Femur (tissue), 1 donor: ENCODE data around the gene ZSCAN20.

ENCODE experiments used
- DNase-seq: peaks from one replicate; pipeline ENCODE4 v3.0.0-alpha.2; 2017

Gene ZSCAN20

DNA sequence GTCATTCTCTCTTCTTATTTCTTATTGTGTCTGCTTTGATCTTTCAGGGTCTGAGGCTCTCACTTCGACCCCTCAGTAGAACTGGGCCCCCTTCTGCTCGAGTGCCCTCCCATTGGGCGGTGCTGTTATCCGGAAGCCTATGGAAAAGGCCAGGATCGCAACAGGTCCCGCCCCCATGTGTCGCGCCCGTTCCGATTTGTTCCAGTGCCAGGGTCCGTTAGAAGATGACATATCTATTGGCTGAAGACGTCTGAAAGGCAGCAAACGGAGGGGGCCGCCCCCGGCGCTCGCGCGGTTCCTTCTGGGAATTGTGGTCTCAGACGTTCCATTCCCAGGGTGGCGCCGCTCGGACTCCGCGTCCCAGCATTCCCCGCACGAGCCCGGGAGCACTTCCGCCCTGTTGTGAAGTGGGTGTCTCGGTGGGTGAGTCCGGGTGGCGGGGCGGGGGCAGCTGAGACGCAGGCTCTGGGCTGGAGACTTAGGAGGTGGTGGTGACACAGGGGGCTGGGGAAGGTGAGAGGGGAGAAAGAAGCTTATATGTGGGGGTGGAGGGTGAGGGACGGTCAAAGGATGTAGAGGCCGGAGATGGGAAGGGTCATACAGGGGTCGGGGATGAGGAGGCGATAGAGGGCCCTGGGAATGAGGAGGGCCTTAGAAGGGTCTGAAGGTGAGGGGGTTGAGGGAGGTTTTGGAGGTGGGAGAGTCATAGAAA, at the start of gene ZSCAN20:
TSS of gene ZSCAN20 (plus strand) at position 377 of the 712 bp plus-strand sequence. CDS start 6,644 bp downstream, outside the sequence.
- DNase-seq, result peak; percentile 99

DNA sequence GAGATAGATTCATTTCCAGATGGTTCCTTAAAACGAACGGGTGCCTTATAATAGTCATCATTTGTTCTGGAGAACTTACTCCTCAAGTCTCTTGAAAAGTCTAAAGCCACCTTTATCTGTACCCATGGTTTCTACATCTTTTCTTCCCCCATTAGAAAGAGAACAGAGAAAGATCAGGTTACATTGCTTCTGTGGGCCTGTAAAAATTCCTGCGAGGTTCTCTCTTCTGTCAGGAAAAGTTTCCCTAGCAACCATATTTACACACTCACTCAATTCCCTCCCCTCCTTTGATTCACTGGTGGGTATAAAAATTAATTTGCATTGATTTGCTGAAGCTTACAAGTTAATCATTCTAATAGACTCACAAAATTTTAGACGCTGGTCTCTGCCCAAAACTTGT, 48.2 kb upstream of the ZSCAN20 start:
- DNase-seq, result no peak

DNA sequence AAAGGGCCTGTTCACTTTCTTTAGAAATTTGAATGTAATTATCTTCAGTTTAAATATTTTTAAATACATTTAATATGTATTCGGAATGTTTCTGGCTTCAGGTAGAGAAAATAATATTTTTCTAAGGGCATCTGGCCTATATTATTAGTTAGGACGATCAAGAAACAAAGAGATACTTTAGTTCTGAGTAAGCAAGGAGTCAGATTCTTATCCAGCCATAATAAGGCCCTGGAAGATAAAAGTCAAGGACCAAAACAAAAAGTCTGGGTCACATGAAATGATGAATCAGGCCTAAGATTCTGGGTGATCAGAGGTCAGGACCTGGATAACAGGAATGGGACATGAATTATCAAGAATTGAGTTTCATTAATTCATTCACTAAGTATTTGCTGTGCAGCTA, 47.8 kb upstream of the ZSCAN20 start:
- no peak for DNase-seq

DNA sequence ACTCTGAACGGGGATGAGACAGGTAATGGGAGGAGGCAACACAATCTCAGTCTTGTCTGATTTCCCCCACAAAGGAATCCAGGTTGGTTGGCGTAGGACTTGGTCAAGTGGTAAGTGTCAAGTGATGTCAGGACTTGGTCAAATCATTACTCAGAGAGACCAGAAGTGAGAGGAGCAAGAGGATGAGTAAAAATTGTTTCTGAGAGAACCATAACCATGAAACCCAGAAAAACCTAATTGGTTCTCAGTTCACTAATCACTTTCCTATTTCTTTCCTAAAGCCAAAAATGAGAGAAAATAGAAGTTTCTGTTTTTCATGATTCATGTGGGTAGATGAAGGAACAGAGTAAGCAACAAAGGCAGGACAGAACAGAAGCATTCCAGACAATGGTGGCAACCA, 46.5 kb upstream of the ZSCAN20 start:
- DNase-seq, result no peak

DNA sequence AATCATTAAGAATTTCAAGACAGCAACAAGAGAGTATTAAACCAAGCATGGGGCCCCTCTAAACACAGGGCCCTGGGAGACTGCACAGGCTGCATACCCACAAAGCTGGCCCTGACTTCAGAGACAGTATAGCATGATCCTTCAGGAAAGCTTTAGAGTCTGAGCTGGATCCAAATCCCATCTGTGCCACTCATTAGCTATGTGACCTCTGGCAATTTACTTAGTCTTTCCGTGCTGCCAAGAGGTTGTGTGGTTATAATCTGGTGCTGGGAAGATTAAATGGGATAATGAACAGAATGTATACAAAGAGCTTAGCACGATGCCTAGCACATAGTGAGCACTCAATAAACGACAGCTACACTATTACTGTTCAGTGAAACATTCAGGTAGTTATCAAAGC, 45.5 kb upstream of the ZSCAN20 start:
- DNase-seq, result no peak

DNA sequence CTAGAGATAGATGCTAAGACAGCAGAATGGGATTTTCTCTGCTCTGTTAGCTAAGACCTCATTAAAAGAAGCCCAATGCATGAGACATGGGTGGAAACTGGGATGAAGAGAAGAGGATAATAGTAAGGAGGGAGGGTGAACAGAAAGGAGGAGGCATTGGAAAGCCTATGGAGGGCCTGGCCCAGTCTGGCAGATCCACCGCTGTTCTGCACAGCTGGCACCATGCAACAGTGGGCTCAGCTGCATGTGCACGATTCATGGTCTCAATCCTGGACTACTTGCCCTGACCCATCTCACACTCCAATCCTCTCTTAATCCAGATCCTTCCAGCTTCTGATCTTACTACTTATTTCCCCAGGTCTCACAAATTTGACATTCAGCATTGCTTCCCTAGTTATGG, 43.8 kb upstream of the ZSCAN20 start:
- DNase-seq, result no peak

DNA sequence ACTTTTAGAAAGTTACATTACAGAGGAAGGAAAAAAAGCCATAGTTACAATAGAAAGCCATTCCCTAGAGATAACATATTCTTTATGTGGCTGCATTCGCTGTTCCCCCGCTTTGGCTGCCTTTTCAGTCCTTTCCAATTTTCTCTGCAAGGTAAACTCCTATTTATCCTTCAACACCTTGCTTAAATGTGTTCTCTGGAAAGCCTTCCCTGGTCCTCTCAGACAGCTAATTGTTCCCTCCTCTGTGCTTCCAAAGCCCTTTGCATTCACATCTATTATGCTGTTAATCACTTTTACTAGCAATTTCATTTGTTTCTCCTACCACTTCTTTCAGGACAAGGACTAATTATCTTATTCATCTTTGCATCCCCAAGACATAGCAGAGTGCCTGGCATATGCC, 43.1 kb upstream of the ZSCAN20 start:
- no peak for DNase-seq

DNA sequence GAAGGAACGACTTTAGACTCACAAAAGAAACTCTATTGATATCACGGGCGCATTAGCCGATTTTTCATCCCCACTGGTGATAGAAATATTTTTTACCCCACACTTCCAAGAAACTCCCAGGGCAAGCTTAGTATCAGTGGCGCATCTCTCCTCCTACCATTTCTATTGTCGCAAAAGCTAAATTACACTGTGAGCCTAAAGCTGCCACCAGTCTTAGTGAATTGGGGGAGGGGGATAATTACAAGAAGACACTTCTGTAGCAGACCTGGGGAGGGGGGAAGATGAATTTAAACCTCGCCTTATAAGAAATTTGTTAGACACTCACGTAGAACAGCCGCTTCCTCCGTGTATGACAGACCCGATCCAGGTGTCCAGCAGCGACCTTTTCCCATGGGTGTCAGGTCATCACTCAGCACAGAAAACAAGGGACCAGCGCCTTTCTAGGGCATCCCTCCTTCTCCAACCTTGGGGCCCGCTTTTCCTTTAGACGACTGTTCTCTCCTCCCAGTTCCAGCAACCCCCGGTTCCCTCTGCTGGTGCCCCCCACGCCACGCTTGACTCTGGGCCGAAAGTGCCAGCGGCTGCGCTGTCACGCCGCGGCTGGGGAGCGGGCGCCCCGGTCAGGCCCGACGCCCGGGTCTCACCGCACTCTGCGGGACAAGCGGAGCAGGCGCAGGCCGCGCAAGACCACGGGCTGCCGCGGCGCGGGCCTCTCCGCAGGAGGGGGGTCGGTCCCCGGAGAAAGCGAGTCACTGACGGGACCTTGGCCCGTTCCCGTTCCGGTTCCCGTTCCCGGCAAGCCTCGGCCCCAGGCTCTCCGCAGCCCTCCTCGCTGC, 42.4 kb upstream of the ZSCAN20 start:
- DNase-seq, result peak; percentile 74

DNA sequence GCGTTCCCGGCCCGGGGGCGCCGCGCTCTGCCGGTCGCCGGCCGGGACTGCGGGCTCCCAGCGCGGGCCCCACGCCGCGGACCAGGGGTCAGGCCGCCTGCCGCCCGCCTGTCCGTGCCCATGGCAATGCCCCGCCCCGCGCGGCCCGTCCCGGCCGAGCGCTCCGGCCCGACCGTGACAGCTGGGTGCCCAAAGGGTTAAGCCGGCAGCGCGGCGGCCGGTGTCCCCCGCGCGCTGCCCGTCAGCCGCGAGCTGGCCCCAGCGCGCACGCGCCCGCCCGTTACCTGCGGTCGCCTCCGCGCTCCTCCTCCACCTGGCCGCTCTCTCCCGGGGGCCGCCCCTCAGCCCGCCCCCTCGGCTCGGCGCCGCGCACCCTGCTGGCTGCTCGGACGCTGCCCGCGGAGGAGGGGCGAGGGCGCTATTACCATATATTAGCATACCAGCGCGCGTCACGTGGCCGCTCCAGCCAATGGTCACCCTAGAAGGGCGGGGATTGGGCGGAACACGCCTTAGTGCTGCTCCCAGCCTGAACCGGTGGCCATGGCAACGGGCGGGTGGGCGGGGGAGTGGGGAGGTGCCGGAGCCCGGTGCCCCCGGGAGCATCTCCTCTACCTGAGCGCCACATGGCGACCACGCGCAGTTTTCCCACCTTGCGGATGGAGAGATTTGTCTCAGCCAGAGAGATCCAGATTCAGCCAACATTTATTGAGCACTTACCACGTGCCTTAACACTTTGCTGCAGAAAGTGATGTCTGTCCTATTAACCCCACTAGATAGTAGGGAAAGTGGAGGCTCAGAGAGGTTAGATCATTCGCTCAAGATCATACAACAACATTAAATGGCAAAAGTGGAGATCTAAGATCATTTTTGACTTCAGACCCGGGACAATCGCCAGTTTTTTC, 41.5 kb upstream of the ZSCAN20 start, which contains the start of gene PHC2:
TSS of gene PHC2 (minus strand) at position 404 of the 902 bp plus-strand sequence. CDS start 55,556 bp downstream, outside the sequence.
- DNase-seq, result peak; percentile 98

DNA sequence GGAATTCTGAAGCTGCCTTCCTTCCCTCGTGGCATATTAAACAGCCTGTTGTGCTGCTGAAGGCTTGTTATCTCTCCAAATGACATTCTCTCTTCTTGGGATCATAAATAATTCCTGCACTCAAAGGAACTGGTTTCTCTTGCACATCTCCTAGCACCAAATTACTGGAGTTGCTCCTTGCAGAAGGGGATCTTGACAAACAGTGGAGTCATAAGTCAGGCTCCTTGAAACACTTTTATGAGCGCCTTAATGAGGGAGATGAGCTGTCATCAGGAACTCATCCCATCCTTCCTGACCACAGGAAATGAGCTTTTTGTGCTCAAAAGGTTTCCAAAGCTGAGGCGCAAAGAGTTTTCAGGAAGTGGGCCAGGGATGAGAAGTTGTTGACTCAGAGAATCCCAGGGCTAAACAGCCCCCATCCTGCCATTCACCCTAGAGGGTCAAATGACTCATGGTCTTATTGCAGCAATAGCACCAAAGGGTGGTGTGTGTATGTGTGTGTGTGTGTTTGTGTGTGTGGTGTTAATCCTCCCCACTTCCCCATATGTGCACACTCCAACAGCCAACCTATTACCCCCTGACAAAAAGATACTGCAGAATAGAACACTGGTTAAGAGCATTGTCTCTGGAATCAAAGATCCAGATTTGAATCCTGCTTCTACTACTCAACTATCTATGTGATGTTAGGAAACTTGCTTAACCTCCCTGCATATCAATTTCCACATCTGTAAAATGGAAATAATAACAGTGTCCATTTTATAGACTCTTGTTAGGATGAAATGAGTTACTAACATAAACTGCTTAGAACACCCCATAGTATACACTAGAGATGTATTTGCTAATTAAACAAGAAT, 38.7 kb upstream of the ZSCAN20 start:
- DNase-seq, result peak; percentile 53

DNA sequence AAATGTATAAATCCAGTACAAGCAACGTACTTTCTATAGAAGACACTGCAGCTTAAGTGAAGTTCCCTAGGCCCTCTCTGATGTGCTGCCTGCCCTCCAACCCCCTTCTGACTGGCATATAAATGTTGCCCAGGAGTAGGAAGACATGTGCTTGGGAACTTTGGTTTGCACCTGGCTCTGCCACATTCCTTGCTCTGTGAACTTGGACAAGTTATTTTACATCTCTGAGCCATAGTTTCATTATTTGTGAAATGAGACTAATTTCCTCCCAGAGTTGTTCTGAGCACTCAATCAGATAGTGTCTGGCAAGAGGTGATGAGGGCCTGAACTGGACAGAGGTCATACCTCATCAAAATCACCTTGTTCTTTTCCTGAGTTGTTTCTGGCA, 38.1 kb upstream of the ZSCAN20 start:
- DNase-seq, result no peak

DNA sequence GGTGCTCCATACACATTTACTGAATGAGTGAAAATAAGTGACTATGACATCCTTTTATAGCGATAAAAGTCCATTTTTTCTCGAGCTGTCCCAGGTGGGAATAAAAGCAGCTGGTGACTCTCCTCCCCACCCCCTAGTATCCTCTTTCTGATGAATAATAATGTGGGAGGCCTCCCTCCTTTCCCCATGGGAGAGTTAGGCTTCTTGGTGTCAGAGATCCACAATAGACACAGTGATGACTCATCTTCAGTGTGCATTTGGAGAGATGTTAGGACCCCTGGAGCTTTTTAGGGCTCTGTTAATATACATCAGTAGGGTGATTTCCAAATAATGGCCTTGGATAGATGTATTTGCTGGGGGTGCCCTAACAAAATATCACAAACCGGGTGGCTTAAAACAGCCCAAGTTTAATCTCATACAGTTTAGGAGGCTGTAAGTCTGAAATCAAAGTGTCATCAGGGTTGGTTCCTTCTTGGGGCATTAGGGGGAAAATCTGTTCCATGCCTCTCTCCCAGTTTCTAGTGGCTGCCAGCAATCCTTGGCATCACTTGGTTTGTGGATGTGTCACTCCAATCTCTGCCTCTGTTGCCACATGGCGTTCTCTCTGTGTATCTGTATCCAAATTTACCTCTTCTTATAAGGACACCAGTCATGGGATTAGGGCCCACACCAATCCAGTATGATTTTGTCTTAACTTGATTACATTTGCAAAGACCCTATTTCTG, 37.2 kb upstream of the ZSCAN20 start:
- no peak for DNase-seq

DNA sequence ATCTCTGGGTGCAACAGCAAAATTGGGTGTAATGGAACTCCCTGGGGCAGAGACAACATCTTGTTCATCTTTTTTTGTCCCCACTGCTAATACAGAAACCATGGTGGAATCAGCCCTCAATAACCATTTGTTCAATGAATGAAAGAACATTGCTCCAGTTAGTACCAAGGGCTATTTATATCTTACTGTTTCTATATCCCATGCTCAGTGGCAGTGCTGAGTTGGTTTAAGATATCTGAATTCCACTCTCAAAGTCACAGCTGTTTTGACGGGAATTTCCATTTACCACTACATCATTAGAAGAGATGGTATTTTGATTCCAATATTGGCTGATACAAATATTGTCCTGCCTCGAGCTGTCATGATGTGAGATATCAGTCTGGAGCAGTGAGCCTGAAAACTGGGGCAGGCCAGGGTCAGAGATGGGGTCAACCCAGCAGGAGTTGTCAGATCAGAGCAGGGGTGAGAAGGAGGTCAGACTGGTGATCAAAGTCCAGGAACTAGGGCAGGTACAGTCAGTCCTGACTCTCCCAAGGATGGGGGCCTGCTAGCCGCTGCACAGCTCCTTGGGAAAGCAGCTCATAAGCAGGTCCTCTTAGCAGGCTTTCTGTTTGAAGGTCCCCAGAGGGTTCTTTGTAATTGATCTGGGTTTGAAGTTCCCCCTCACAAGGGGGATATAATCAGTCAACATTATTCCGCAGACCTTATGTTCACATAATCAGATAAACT, 35.7 kb upstream of the ZSCAN20 start:
- DNase-seq, result no peak

DNA sequence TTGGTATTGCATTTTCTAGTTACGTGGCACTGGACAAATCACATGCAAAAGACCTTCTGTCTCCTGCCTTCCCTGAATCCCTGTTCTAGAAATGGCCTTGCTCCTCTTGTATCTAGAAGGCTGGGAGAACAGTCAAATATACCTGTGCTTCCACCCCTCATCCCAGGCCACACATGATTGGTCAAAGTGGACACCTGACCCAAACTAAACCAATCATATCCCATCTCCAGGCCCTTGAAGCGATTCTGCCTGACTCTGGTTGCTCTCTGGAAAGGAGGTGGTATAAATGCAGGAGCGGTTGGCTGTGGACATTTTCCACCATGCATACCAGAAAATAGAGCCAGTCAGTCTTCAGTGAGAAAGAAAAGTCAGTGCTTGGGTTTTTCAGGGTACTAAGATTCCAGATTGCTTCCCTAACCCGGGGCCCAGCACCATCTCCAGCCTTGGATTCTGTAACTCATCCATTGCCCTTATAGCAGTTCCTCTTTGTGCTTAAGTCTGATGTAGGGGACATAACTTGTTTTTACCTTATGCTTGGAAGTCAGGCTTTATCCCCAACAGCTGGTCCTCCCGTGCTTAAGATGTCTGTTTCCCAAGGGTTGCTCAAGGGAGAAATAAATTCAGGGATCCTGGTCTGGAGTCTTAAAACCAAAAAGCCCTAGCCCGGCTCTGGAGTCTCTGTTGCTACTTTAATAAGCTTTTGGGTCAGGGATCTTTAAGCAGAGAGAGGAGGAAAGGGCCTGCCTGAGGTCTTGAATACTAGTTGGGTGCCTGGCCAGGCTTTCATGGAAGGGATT, 33.9 kb upstream of the ZSCAN20 start:
- DNase-seq, result no peak

DNA sequence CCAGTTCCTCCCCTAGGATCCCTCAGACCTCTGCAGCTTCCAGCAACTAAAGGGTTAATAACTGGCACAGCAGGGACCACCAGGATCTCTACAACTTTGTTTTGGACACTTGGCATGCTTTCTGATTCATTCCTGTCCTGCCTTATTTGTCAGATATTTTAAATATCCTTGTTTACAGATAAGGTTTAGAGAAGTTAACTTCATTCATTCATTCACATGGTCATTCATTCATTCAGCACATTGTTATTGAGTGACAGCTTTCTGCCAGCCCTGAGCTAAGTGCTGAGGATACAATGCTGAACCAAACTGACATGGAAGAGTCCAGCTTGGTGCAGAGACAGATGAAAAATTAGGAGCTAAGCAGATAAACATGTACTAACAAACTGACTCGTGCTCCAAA, 32.8 kb upstream of the ZSCAN20 start:
- DNase-seq, result no peak

DNA sequence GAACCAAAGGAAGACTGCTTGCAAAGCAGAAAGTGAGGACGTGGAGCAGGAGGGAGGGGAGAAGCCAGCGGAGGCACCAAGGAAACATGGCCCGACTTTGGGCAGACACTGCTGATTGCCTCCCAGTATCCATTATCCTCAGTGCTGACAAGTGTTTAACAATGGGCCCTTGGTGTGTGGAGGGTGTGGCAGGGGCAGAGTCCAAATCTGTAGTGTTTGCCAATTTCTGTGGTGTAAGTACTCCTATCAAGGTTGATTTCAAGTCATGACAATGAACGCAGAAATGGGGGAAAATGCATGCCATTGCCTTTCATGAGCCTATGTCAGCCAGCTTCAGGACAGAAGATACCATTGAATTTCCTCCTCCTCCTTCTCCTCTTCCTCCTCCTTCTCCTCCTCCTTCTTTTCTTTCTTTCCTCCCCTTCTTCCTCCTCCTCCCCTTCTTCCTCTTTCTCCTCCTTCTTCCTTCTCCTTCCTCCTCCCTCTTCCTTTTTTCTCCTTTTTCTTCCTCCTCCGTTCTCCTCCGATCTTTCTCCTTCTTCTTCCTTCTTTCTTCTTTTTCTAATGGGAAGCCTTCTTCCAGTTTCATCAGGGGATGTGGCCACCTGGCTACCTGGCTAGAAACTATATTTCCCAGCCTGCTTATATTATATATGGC, 31.2 kb upstream of the ZSCAN20 start:
- no peak for DNase-seq

DNA sequence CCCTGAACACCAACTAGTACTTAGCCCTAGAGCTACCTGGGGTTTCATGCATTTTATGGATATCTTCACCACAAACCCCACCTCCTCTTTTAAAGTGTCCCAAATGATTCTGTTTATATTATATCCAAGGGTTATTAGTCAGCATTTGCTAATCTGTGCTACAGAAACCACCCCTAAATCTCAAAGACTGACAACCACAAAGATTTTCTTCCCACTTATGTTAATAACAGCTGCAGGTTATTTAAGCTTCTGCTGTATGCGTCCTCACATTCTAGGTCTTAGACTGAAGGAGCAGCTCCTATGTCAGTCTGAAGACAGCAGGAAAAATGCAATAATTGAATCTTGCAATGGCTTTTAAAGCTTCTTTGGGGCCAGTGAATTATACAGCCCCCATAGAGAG, 30.3 kb upstream of the ZSCAN20 start:
- no peak for DNase-seq

DNA sequence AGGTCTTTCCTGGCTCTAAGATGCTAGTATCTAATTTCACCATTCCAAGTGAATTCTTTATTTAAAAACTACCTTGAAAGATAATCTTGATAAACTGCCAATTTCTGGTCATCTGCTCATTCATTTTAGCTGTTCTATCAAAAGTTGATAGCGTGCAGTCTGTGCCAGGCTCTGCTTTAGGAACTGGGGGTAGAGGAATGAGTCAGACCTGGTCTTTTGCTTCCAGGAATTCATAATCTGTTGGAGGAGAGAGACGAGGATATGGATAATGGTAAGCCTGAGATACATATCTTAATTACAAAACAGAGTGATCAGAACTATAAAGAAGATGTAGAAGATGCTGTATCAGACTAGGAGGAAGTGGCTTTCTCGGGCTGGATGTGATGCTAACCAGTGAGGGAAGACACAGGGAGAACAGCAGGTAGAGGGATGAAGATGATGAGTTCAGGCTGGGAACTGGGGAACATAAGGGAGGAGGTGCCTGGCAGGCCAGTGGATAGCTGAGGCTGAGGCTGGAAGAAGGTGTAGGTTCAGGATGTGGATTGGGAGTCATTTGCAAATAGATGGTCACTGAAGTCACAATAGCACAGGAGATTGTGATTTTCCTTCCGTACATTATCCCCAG, 29.3 kb upstream of the ZSCAN20 start:
- DNase-seq, result no peak

DNA sequence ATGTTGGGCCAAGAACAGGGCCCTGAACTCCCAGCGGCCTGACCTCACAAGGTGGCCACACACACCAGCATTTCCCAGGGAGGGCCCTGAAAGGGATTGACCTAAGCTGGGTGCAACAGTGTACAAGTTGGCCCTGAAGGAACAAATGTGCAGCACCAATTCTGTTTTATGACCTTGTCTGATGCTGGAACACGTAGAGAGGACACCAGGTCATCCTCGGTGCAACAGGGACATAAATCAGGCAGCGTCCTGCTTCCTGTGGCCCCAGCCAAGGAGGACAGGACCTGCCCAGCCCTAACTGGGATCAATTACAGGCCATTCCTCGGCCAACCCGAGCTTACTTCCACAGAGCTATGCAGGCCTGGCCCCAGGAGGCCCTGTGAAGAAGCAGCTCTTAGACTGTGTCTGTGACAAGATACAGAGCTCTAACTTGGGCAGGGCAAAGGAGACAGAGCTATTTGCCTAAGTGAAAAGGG, 28.7 kb upstream of the ZSCAN20 start:
- peak; percentile 48 for DNase-seq
